HG02981 (cell line): Measurements from ENCODE around the gene CXCL16.
"Not testable (repeated sequence)": the region's sequence is repeated elsewhere in the genome, so short reads cannot be mapped to it uniquely, and the experiment has no call there.

Experiments
- ATAC-seq: cut with Tn5 transposase; IDR thresholded peaks from one replicate; pipeline ENCODE4 v1.9.1; 2021; ENCODE audit warnings: mild to moderate bottlenecking, moderate library complexity; ENCODE audit not compliant: unreplicated experiment

CXCL16 gene

DNA sequence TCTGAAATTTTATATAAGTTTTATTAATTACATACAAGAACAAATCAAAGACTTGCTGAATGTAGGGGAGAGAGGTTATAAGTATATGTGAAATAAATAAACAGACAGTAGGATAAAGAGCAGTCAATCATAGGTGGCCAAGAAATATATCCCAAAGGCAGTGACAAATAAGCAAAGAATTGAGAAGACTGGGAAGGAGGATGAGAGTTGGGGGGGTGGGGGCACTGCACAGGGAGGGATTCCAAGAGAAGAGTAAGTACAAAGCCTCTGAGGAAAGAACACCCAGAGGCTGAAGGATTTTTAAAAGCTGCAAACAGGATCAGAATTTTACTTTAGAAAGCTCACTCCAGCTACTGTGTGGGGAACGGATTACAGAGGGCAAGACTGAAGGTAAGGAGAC is 38.6 kb downstream of the CXCL16 start:
- no peak for ATAC-seq

DNA sequence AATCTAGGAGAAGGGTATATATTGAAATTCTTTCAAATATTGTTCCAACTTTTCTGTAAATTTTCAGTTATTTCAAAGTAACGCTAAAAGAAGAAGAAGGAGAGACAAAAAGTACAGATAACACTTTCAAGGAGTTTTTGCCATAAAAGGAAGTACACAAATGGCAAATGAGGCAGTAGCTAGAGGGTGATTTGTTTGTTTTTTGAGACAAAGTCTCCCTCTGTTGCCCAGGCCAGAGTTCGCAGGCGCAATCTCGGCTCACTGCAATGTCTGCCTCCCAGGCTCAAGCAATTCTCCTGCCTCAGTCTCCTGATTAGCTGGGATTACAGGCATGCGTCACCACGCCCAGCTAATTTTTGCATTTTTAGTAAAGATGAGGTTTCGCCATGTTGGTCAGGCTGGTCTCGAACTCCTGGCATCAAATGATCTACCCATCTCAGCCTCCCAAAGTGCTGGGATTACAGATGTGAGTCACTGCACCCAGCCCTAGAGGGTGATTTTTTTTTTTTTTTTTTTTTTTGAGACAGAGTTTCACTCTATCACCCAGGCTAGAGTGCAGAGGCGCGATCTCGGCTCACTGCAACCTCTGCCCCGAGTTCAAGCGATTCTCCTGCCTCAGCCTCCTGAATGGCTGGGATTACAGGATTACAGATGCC is 40.2 kb downstream of the CXCL16 start:
- ATAC-seq, result not testable (repeated sequence)

DNA sequence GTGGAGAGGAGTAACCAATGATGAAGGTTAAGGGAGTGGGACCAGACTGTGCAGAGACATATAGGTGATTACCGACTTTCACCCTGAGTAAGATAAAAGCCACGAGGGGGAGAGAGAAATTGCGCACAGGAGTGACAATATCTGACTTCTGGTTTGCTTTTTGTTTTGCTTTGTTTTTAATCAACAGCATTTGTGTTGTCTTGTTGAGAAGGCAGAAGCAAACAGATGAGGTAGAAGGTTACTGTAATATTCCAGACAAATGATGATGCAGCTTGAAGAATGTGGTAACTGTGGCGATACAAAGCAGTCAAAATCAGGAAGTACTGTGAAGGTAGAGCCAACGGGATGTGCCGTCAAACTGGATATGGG is 43.3 kb downstream of the CXCL16 start:
- no peak for ATAC-seq

DNA sequence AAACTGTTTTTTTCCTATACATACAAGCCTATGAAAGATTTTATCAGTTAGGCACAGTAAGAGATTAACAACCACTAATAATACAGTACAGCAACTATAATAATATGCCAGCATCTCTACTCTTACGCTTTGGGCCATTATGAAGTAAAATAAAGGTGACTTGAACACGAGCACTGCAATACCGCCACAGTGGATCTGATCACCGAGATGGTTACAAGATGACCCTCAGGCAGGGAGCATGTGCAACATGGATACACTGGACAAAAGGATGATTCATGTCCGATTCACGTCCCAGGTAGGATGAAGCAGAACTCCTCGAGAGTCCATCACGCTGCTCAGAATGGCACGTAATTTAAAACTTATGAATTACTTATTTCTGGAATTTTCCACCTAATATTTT is 46.3 kb downstream of the CXCL16 start:
- ATAC-seq, result no peak

DNA sequence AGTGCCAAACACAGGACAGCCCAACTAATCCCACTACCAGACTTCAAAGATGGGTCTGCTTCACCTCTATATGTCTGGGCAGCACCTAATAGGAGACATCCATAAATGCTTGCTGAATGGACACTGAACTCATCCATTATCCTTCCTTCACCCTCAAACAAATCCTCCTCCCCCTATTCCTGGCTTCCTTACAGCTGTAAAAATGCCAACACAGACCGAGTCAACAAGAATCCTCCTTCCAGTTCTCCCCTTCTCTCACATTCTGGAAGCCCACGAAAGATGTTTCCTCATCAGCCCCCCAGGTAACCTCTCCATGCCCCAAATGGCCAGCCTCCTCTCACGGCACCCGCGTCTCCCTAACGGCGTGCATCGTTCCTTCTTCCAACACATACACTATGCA is 48.0 kb downstream of the CXCL16 start:
- no peak for ATAC-seq

DNA sequence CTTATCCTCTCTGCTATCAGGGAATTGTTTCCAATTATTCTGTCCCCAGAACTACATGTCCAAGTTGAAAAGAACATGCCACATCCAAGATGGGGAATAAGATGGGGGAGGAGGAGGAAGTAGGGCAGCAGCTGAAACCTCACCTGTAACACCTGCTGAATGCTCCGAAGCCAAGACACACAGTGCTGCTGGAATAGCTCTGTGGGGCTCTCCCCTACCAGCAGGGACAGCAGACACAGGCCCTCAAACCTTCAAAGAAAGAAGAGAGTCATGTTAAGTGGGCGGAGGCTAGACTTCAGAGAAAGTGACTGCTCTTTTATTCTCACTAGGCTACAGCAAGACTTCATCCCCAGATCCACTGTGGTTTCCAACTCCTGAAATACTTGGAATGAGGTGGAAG is 49.0 kb downstream of the CXCL16 start:
- ATAC-seq, result no peak

DNA sequence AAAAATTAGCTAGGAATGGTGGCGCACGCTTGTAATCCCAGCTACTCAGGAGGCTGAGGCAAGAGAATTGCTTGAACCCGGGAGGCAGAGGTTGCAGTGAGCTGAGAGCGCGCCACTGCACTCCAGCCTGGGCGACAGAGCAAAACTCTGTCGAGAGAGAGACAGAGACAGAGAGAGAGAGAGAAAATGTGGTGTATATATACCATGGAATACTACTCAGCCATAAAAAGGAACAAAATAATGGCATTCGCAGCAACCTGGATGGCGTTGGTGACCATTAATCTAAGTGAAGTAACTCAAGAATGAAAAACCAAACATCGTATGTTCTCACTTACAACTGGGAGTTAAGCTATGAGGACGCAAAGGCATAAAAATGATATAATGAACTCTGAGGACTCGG is 49.9 kb downstream of the CXCL16 start:
- ATAC-seq, result not testable (repeated sequence)

DNA sequence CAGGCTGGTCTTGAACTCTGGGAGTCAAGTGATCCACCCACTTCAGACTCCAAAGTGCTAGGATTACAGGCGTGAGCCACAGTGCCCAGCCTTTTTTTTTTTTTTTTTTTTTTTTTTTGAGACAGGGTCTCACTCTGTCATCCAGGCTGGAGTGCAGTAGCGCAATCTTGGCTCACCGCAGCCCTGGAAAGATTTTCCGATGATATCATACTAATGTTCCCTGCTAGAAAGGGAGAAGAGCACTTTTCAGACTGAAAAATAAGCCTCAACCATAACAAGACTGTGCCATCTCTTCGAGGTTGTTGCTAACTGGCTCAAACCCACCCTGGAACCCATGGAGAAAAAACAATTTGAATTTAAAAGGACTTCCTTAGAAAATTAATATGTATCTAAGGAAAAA is 56.0 kb downstream of the CXCL16 start:
- not testable (repeated sequence) for ATAC-seq
